SK-N-SH (cell line): ENCODE data around the gene NEGR1. TPM values are rescaled to one million over a fixed set of nuclear protein-coding genes. Genes with fewer than 3 reads are reported as not detected.

Experiments
- CTCF ChIA-PET: fragments of 300-600, 350-600 bp; formaldehyde crosslinking; extraction: SDS; loops from one replicate; lab custom pipeline; 2021; lab: Yijun Ruan, JAX
- POLR2A ChIA-PET: fragments of 350-600 bp; sonication (Branson Sonifier 250); formaldehyde crosslinking; extraction: SDS; loops from one replicate; lab custom pipeline; 2020; ENCODE audit warnings: antibody characterized with exemption, inconsistent platforms; lab: Yijun Ruan, JAX
- DNase-seq: peaks from one replicate; pipeline ENCODE4 v3.0.0; 2012
- H2AFZ ChIP-seq: fragments of 200-600 bp; sonication (generic); 2 replicates; pipeline ENCODE4 v1.8.1; 2016; ENCODE audit warnings: antibody characterized with exemption, mild to moderate bottlenecking, low read depth
- H3F3A ChIP-seq: fragments of 200-600 bp; sonication (generic); replicated peaks from 2 replicates; pipeline ENCODE3; 2016; ENCODE audit warnings: antibody characterized with exemption, mild to moderate bottlenecking; ENCODE audit not compliant: insufficient read depth
- H3K27ac ChIP-seq, 2 experiments: fragments of 200-500 bp in 1 of 2; fragments of 200-600 bp in 1 of 2; sonication (Bioruptor generic) in 1 of 2; sonication (generic), shearing (Covaris generic) in 1 of 2; 2 replicates each; pipeline versions ENCODE4 v1.5.1 to v1.6.1; 2014 to 2016; ENCODE audit warnings: low read depth in 2 of 2, inconsistent platforms in 1 of 2, low read length in 1 of 2, mild to moderate bottlenecking in 1 of 2, mixed read lengths in 1 of 2
- H3K27me3 ChIP-seq: fragments of 200-600 bp; sonication (generic), shearing (Covaris generic); 2 replicates; pipeline ENCODE4 v1.6.1; 2016; ENCODE audit warnings: mixed run types; ENCODE audit not compliant: insufficient read depth
- H3K36me3 ChIP-seq, 2 experiments: fragments of 200-500 bp in 1 of 2; fragments of 200-600 bp in 1 of 2; sonication (Bioruptor generic) in 1 of 2; sonication (generic) in 1 of 2; replicated peaks in 1 of 2; 2 replicates each; pipeline versions ENCODE3 to v1.5.1; 2014 to 2016; ENCODE audit warnings: low read length in 1 of 2, mild to moderate bottlenecking in 1 of 2; ENCODE audit not compliant: insufficient read depth in 2 of 2, control insufficient read depth in 1 of 2
- H3K4me1 ChIP-seq, 2 experiments: fragments of 200-500 bp in 1 of 2; fragments of 200-600 bp in 1 of 2; sonication (Bioruptor generic) in 1 of 2; sonication (generic), shearing (Covaris generic) in 1 of 2; 2 replicates each; pipeline versions ENCODE4 v1.5.1 to v1.6.1; 2014 to 2016; ENCODE audit warnings: low read depth in 1 of 2, low read length in 1 of 2, mixed run types in 1 of 2; ENCODE audit not compliant: insufficient read depth in 2 of 2, control insufficient read depth in 1 of 2
- H3K4me2 ChIP-seq: fragments of 200-600 bp; sonication (generic), shearing (Covaris generic); 2 replicates; pipeline ENCODE4 v1.6.1; 2017; ENCODE audit warnings: mixed run types
- H3K4me3 ChIP-seq, 2 experiments: fragments of 200-500 bp in 1 of 2; fragments of 200-600 bp in 1 of 2; sonication (Bioruptor generic) in 1 of 2; sonication (generic), shearing (Covaris generic) in 1 of 2; 2 replicates each; pipeline versions ENCODE4 v1.5.1 to v1.8.1; 2014 to 2016; ENCODE audit warnings: low read depth in 2 of 2, inconsistent platforms in 1 of 2, low read length in 1 of 2, mild to moderate bottlenecking in 1 of 2, mixed read lengths in 1 of 2, moderate library complexity in 1 of 2
- H3K79me2 ChIP-seq: fragments of 200-600 bp; sonication (generic); 2 replicates; pipeline ENCODE4 v1.8.1; 2017; ENCODE audit warnings: mild to moderate bottlenecking; ENCODE audit not compliant: insufficient read depth
- H3K9ac ChIP-seq: fragments of 200-600 bp; sonication (generic); 2 replicates; pipeline ENCODE4 v1.6.1; 2017; ENCODE audit warnings: mixed run types
- H3K9me2 ChIP-seq: fragments of 200-600 bp; sonication (generic); 2 replicates; pipeline ENCODE4 v1.6.1; 2017; ENCODE audit warnings: mixed run types
- H3K9me3 ChIP-seq: fragments of 200-600 bp; sonication (generic); 2 replicates; pipeline ENCODE4 v1.6.1; 2017; ENCODE audit warnings: mixed run types, mild to moderate bottlenecking, moderate library complexity
- H4K20me1 ChIP-seq: fragments of 200-600 bp; sonication (generic); 2 replicates; pipeline ENCODE4 v1.6.1; 2017; ENCODE audit warnings: mild to moderate bottlenecking, mixed run types; ENCODE audit not compliant: insufficient read depth
- ELF1 ChIP-seq: IDR thresholded peaks from 2 replicates; pipeline ENCODE4 v1.4.0; 2012
- EP300 ChIP-seq, 2 experiments: IDR thresholded peaks; 2 replicates each; pipeline versions ENCODE4 v1.4.0 to v1.6.1; 2012; ENCODE audit warnings: borderline replicate concordance in 1 of 2, low read depth in 1 of 2, low read length in 1 of 2
- EZH2phosphoT487 ChIP-seq: fragments of 200-600 bp; sonication (generic); IDR thresholded peaks from 2 replicates; pipeline ENCODE4 v1.6.1; 2017; ENCODE audit warnings: low read depth, mixed run types, mild to moderate bottlenecking, antibody characterized with exemption, moderate library complexity, borderline replicate concordance
- FOSL2 ChIP-seq: IDR thresholded peaks from 2 replicates; pipeline ENCODE4 v1.4.0; 2012; ENCODE audit warnings: low read depth, mild to moderate bottlenecking, moderate library complexity, borderline replicate concordance
- FOXJ3 ChIP-seq: sonication (generic); formaldehyde crosslinking; IDR thresholded peaks from 2 replicates; pipeline ENCODE4 v1.5.1; 2020; ENCODE audit warnings: mild to moderate bottlenecking, missing genetic modification reagents
- GABPA ChIP-seq: IDR thresholded peaks from 2 replicates; pipeline ENCODE4 v1.4.0; 2012; ENCODE audit warnings: low read depth, mild to moderate bottlenecking
- GATA2 ChIP-seq: sonication (generic); formaldehyde crosslinking; IDR thresholded peaks from 2 replicates; pipeline ENCODE4 v1.5.0; 2020; ENCODE audit warnings: mild to moderate bottlenecking, missing genetic modification reagents
- MAX ChIP-seq: IDR thresholded peaks from 2 replicates; pipeline ENCODE4 v1.4.0; 2012; ENCODE audit warnings: low read depth
- NRF1 ChIP-seq: IDR thresholded peaks from 2 replicates; pipeline ENCODE4 v1.6.1; 2012; ENCODE audit warnings: low read depth, mild to moderate bottlenecking, low read length
- PBX3 ChIP-seq: IDR thresholded peaks from 2 replicates; pipeline ENCODE4; 2012
- POLR2AphosphoS5 ChIP-seq: IDR thresholded peaks from 2 replicates; pipeline ENCODE4 v1.6.1; 2012; ENCODE audit warnings: low read depth, low read length
- SIN3A ChIP-seq: IDR thresholded peaks from 2 replicates; pipeline ENCODE4 v1.6.1; 2012; ENCODE audit warnings: low read depth, mild to moderate bottlenecking, low read length, moderate library complexity, borderline replicate concordance
- SMC3 ChIP-seq: IDR thresholded peaks from 2 replicates; pipeline ENCODE4 v1.6.1; 2012; ENCODE audit warnings: low read depth, low read length, improper control_type of control experiment
- TAF1 ChIP-seq: IDR thresholded peaks from 2 replicates; pipeline ENCODE4 v1.6.1; 2012; ENCODE audit warnings: low read depth, mild to moderate bottlenecking, low read length, moderate library complexity, borderline replicate concordance
- TCF12 ChIP-seq: IDR thresholded peaks from 2 replicates; pipeline ENCODE4 v1.4.0; 2012
- TEAD4 ChIP-seq: IDR thresholded peaks from 2 replicates; pipeline ENCODE4 v1.4.0; 2012; ENCODE audit warnings: mild to moderate bottlenecking, borderline replicate concordance; ENCODE audit not compliant: insufficient read depth
- WGBS: methylation state at CpG from one replicate; pipeline ENCODE4 v1.1.6; 2017; ENCODE audit warnings: low lambda C conversion rate; 5-methylcytosine and 5-hydroxymethylcytosine counted together
- polyA plus RNA-seq, 3 experiments: library from polyadenylated mRNA; depleted of rRNA; stranded (reverse); fragments of >200 nt; gene quantifications; 2 replicates each; pipeline ENCODE4 v1.2.3, GENCODE V29; 2012
- TF ChIP-seq, protein P1 (sequence below): IDR thresholded peaks from 2 replicates; pipeline ENCODE4 v1.4.0; 2012; ENCODE audit warnings: low read depth, borderline replicate concordance
- TF ChIP-seq, protein P2 (sequence below): fragments of 200-600 bp; sonication (generic); IDR thresholded peaks from 2 replicates; pipeline ENCODE4 v1.6.1; 2017; ENCODE audit warnings: antibody characterized with exemption, mild to moderate bottlenecking, moderate library complexity

The NEGR1 gene
- polyA plus RNA-seq, 1 of the 3 experiments (the other 2 are of a cell fraction), result 0.21 TPM

- Histone ChIP-seq H3K9me2 (no peaks in the 10 kb centered on the region), H3K4me2 (no peak overlapping the region), H3K9ac (no peak overlapping the region), H4K20me1 (no peaks in the 10 kb centered on the region), H3K27me3 (no peaks in the 10 kb centered on the region), H3K79me2 (no peaks in the 10 kb centered on the region), H3F3A (no peaks in the 10 kb centered on the region), H3K9me3 (no peaks in the 10 kb centered on the region), H3K4me3 (no peak overlapping the region), H3K4me1 (no peaks in the 10 kb centered on the region), H2AFZ (no peak overlapping the region), H3K27ac (no peak overlapping the region), H3K36me3 (no peaks in the 10 kb centered on the region)
- CTCF ChIA-PET, result no interaction called here
- DNase-seq, result no peak
- POLR2A ChIA-PET, result no interaction called here
- TF ChIP-seq EZH2phosphoT487 (no peak), TCF12 (no peak), SIN3A (no peak), EP300 (IDR thresholded peaks at IDR 0.05; ENCODE audit: borderline replicate concordance in 1 of 2, low read depth in 1 of 2, low read length in 1 of 2) (no peak), ELF1 (no peak), TEAD4 (no peak), MAX (no peak), POLR2AphosphoS5 (no peak), NRF1 (no peak), FOSL2 (no peak), GABPA (no peak), GATA2 (CRISPR knock-in tag) (no peak), PBX3 (no peak), SMC3 (no peak), FOXJ3 (CRISPR knock-in tag) (no peak), TAF1 (no peak)
- TF ChIP-seq, protein P1, sequence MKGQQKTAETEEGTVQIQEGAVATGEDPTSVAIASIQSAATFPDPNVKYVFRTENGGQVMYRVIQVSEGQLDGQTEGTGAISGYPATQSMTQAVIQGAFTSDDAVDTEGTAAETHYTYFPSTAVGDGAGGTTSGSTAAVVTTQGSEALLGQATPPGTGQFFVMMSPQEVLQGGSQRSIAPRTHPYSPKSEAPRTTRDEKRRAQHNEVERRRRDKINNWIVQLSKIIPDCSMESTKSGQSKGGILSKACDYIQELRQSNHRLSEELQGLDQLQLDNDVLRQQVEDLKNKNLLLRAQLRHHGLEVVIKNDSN, result no peak
- TF ChIP-seq, protein P2, sequence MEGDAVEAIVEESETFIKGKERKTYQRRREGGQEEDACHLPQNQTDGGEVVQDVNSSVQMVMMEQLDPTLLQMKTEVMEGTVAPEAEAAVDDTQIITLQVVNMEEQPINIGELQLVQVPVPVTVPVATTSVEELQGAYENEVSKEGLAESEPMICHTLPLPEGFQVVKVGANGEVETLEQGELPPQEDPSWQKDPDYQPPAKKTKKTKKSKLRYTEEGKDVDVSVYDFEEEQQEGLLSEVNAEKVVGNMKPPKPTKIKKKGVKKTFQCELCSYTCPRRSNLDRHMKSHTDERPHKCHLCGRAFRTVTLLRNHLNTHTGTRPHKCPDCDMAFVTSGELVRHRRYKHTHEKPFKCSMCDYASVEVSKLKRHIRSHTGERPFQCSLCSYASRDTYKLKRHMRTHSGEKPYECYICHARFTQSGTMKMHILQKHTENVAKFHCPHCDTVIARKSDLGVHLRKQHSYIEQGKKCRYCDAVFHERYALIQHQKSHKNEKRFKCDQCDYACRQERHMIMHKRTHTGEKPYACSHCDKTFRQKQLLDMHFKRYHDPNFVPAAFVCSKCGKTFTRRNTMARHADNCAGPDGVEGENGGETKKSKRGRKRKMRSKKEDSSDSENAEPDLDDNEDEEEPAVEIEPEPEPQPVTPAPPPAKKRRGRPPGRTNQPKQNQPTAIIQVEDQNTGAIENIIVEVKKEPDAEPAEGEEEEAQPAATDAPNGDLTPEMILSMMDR, result no peak
- 53% methylated on average over 1 of the region's 1 CpG for WGBS
These were observed 267.3 kb downstream of the NEGR1 start for GRCh38 chr1:72015006-72015405.
